Loucy (cell line): Measurements from ENCODE around the gene NBEAL2.

Experiments used
- CTCF ChIP-seq: fragments of 200-600 bp; sonication (generic); conservative IDR thresholded peaks from 2 replicates; pipeline ENCODE4 v1.5.1; 2014; ENCODE audit warnings: mild to moderate bottlenecking, antibody characterized with exemption, low read length
- EZH2phosphoT487 ChIP-seq: fragments of 200-600 bp; IDR thresholded peaks from 2 replicates; pipeline ENCODE4 v1.6.1; 2018; ENCODE audit warnings: antibody characterized with exemption, mild to moderate bottlenecking, moderate library complexity, borderline replicate concordance

DNA sequence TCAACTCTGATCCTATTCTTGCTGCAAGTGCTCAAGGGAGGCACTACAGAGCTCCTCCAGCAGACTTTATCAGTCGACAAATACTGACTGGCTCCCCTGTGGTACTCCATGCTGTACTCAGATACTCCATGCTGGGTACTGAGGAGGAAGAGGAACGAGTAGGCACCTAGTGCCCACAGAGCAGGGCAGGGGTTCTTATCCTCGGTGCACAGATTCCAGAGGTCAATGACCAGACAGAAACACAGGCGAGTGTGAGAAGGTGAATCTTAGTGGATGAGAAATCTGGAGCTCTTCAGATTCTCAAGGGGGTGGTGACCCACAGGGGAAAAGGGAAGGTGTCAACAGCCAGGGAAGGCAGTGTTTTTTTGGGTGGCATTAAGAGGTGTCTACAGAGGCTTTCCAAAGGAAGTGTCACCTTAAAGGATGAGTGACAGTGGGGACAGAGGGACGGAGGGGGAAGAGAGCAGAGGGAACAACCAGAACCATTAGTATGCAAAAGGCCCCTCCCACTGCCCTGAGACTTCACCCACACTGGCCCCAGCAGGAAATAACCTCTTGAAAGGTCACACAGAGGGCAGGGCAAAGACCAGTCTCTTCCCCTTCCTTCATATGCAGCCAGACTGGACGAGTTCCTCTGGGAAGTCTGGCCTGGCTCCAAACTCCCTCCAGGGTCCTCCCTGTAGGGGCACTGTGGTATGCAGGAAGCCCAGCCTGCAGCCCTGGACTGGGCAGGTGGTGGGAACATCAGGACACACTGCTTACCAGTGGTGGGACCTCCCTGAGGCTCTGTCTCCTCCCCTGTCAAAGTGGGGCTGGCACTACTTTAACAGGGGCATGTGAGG, 30.4 kb upstream of the NBEAL2 start:
- TF ChIP-seq CTCF: no peak
- TF ChIP-seq EZH2phosphoT487: no peak
